ENCODE data around the gene PTPRC.

The PTPRC gene

GRCh38 chr1:198708761-198709525, 70.1 kb downstream of the PTPRC start:
- TF ChIP-seq CTCF (conservative IDR thresholded peaks at IDR 0.05; ENCODE audit: low read depth, low read length): no peak
- no peak overlapping the region for H3K4me3 ChIP-seq (ENCODE audit: low read depth, low read length)
- no peak for DNase-seq (ENCODE audit: low read depth)

GRCh38 chr1:198711837-198712236, 73.0 kb downstream of the PTPRC start:
- no peak overlapping the region for H3K4me3 ChIP-seq (ENCODE audit: low read depth, low read length)
- TF ChIP-seq CTCF (conservative IDR thresholded peaks at IDR 0.05; ENCODE audit: low read depth, low read length): no peak
- DNase-seq (ENCODE audit: low read depth): no peak

GRCh38 chr1:198713081-198713480, 74.2 kb downstream of the PTPRC start:
- no peak overlapping the region for H3K4me3 ChIP-seq (ENCODE audit: low read depth, low read length)
- DNase-seq (ENCODE audit: low read depth): peak; percentile 27
- no peak for TF ChIP-seq CTCF (conservative IDR thresholded peaks at IDR 0.05; ENCODE audit: low read depth, low read length)

- DNase-seq (ENCODE audit: low read depth): no peak
- H3K4me3 ChIP-seq (ENCODE audit: low read depth, low read length): no peak overlapping the region
- TF ChIP-seq CTCF (conservative IDR thresholded peaks at IDR 0.05; ENCODE audit: low read depth, low read length): no peak
Measured at GRCh38 chr1:198714271-198714670, 75.4 kb downstream of the PTPRC start.

GRCh38 chr1:198716051-198716450, 77.2 kb downstream of the PTPRC start:
- H3K4me3 ChIP-seq (ENCODE audit: low read depth, low read length): no peak overlapping the region
- no peak for DNase-seq (ENCODE audit: low read depth)
- TF ChIP-seq CTCF (conservative IDR thresholded peaks at IDR 0.05; ENCODE audit: low read depth, low read length): no peak

- no peak for TF ChIP-seq CTCF (conservative IDR thresholded peaks at IDR 0.05; ENCODE audit: low read depth, low read length)
- H3K4me3 ChIP-seq (ENCODE audit: low read depth, low read length): no peak overlapping the region
- DNase-seq (ENCODE audit: low read depth): no peak
Measured at GRCh38 chr1:198717510-198717909, 78.7 kb downstream of the PTPRC start.

GRCh38 chr1:198723127-198723526, 84.3 kb downstream of the PTPRC start:
- TF ChIP-seq CTCF (conservative IDR thresholded peaks at IDR 0.05; ENCODE audit: low read depth, low read length): no peak
- H3K4me3 ChIP-seq (ENCODE audit: low read depth, low read length): no peak overlapping the region
- DNase-seq (ENCODE audit: low read depth): no peak
